Epithelial cell of proximal tubule (primary cell): ENCODE results near the gene BCL2A1. TPM values are rescaled to one million over a fixed set of nuclear protein-coding genes. Genes with fewer than 3 reads are reported as not detected.
"Not testable (repeated sequence)": the region's sequence is repeated elsewhere in the genome, so short reads cannot be mapped to it uniquely, and the experiment has no call there.

Source experiments
- DNase-seq: peaks from one replicate; pipeline ENCODE4 v3.0.0-alpha.2; 2011; ENCODE audit warnings: low read depth
- H3K4me3 ChIP-seq: 2 replicates; pipeline ENCODE4 v1.5.1; 2011; ENCODE audit warnings: low read depth, mild to moderate bottlenecking, low read length
- CTCF ChIP-seq: conservative IDR thresholded peaks from 2 replicates; pipeline ENCODE4 v1.5.1; 2012; ENCODE audit warnings: low read depth, mild to moderate bottlenecking, low read length
- total RNA-seq: library from RNA; depleted of rRNA; stranded (reverse); fragments of >200 nt; gene quantifications from 2 replicates; pipeline ENCODE4 v1.2.3, GENCODE V29; 2015

The BCL2A1 gene
- total RNA-seq, 1 donor from 2014 or later, result 3.5 TPM

- DNase-seq, result no peak
- no peak overlapping the region for H3K4me3 ChIP-seq
- TF ChIP-seq CTCF, result no peak
Observed at GRCh38 chr15:79932447-79932846, 38.5 kb downstream of the BCL2A1 start.

- no peak overlapping the region for H3K4me3 ChIP-seq
- no peak for DNase-seq
- TF ChIP-seq CTCF, result no peak
Observed at GRCh38 chr15:79930516-79930915, 40.5 kb downstream of the BCL2A1 start.

- H3K4me3 ChIP-seq, result no peak overlapping the region
- no peak for DNase-seq
- TF ChIP-seq CTCF, result no peak
Observed at GRCh38 chr15:79929412-79929811, 41.6 kb downstream of the BCL2A1 start.

- H3K4me3 ChIP-seq, DNase-seq: not testable (repeated sequence)
Observed at GRCh38 chr15:79926116-79926515, 44.9 kb downstream of the BCL2A1 start.

- no peak for TF ChIP-seq CTCF
- no peak for DNase-seq
- peak overlapping the region; percentile 80 for H3K4me3 ChIP-seq
Observed at GRCh38 chr15:79924379-79924778, 46.6 kb downstream of the BCL2A1 start.

- no peak for TF ChIP-seq CTCF
- peak overlapping the region; percentile 80 for H3K4me3 ChIP-seq
- peak; percentile 57 for DNase-seq
Observed at GRCh38 chr15:79923515-79924169, 47.4 kb downstream of the BCL2A1 start.

GRCh38 chr15:79923079-79923514 is 47.9 kb downstream of the BCL2A1 start:
- no peak for TF ChIP-seq CTCF
- DNase-seq, result no peak
- H3K4me3 ChIP-seq, result peak overlapping the region; percentile 80
